NCI-H2081 treated with DMSO at 0.1 percent for 48 hours (cell line): ENCODE results near the gene ADAMTSL3.

ENCODE experiments used
- DNase-seq: peaks from one replicate; lab custom pipeline; 2025; lab: John Stamatoyannopoulos, UW

ADAMTSL3 gene

DNA sequence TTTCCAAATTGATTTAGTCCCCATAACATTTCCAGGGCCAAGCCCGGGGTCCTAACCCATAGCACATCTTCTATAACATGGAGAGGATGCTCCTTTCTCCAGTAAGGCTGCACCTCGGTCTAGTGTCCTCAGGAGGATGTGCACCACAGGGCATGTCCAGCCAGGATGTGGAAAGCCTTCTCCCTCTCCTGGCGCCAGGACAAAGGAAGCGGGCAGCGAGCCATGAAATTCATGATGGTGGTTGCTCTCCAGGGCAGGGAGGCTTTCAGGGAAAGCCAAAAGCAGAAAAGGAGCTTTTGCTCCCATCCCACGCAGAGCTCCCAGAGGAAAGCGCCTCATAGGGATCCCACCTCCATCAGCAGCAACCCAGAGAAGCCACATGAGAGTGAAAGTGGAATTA is 220.0 kb downstream of the ADAMTSL3 start:
- DNase-seq, result no peak

DNA sequence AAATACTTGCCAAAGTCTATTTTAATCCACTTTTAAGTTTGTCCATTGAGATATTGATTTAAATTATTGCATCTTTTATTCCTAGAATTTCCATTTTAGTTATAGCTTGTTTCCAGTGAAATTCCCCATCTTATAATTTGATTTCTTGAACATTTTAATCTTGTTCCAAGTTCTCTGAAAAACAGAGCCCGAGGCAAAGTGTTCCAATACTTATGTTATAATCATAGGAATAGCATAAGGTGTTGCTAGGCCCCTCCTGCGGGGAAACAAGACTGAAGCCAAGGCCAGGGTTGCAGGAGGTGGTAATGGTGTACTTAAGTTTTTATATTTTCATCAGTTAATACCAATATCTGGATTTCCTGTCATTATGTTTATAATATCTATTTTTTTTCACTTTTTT is 226.6 kb downstream of the ADAMTSL3 start:
- DNase-seq, result no peak

DNA sequence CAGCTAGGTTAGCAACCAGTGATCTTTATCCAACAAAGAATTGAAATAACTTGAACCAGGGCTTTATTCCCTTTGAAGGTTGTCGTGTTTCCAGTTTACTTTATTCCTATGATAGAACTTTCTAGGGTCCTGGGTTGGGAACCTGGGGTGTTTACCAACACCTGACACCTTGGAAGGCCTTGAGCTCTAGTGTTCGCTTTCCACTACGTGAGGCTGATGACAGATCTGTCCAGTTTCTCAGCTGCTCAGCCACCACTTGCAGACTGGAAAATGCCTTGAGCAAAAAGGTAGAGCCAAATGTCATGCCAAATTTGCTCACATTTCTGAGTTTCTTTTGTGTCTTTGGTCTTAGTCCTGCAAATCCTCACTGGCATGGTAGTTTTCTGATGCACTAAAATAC is 227.2 kb downstream of the ADAMTSL3 start:
- DNase-seq, result no peak

DNA sequence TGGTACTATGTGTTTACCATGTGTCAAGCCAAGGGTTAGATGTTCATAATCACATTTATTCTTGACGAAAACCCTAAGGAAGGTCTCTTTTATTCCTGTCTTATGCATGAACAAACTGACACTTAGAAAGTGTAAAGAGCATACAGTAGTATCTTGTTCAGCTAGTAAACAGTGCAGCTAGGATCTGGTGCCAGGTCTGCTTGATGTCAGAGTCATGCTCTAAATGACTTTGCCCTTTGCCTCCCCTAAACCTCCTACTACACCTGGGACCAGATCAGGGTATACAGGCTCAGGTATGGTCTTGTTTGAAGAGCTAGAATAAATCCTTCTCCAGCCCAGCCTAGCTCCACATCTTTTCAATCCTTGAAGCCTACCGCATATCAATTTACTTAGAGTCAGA is 232.4 kb downstream of the ADAMTSL3 start:
- DNase-seq, result no peak

DNA sequence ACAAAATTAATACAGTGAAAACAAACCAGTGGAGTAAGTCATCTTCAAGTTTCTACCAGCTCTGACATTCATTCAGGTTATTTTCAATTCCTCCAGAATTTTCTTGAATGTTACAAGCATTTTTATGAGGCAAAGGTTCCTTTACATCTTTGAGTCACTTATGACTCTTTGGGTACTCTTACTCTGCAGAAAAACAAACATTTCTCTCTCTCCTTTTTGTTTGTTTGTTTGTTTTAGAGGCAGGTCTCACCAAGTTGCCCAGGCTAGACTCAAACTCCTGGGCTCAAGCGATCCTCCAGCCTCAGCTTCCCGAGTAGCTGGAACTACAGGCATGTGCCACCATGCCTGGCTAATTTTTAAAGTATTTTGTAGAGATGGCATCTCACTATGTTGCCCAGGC is 233.5 kb downstream of the ADAMTSL3 start:
- DNase-seq, result no peak

DNA sequence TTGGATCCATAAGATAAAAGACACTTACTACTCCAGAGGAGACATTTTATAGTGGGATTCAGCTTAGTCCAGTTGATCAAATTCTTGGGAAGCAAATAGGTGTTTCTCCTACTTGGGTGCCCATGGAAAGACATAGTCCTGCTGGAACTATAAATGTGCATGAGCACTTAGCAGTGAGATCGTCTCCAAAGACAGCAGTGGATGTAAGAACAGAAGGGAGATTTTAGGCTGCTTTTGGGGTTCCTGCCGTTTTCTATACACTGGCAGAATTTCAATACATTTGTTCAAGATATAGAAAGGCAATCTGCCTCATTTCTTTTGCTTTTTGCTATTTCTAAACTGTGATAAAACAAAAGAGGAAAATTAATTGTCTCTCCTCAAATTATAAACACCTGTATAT is 234.0 kb downstream of the ADAMTSL3 start:
- no peak for DNase-seq

DNA sequence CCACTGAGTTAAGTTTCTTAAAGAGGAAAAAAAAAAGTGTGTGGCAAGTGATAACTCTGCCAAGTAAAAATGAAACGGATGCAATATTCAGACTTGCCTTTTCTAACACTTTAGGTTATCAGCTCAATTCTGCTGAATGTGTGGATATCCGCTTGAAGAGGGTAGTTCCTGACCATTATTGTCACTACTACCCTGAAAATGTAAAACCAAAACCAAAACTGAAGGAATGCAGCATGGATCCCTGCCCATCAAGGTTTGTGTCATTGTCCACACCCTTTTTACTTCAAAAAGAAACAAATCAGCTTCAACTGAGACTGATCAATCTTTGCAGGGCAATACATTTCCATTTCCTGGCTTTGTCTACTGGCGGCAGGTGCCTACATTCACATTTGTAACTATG is 236.1 kb downstream of the ADAMTSL3 start:
- no peak for DNase-seq

DNA sequence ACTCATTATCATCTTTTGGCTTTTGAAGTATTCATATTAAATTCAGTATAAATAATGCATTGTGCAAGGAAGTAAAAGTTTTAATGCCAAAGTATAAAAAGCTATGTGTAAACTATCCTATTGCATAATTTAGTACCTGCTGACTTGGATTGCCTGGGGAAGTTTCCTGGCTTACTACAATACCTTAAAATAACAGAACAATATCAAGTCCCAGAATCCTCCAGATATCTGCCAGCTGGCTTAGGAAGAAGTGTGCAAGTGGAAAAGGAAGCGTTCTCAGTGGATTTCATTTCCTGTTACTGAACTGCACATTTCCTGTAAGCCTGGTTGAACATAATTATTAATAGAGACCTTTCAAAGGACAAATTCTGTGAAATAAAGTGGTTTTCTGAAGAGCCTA is 236.7 kb downstream of the ADAMTSL3 start:
- no peak for DNase-seq

DNA sequence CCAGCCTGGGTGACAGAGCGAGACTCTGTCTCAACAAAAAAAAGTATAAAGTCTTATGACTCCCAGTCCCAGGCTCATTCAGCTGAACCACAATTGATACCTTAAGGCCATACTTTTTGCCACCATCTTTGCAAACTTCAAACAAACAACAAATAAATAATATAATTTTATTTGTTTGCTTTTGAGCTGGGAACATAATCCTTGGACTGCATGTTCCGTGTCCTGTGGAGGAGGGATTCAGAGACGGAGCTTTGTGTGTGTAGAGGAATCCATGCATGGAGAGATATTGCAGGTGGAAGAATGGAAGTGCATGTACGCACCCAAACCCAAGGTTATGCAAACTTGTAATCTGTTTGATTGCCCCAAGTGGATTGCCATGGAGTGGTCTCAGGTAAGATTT is 238.6 kb downstream of the ADAMTSL3 start:
- no peak for DNase-seq

DNA sequence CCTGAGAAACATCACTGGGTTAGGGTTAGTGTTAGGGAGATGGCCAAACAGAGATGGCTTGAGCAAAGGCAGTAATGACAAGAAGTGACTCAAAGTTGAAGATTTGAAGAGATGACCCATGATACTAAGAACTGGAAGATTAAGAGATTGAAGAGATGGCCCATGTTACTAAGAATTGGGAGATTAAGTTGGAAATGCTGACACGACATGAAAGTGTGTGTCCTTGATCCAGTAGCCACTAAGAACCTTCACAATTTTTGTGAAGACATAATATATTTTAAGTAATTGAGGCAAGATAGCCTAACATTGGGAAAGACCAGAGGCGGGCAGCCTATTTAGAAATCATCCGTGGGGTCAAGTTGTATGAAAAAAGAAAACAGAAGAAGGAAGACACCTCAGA is 239.4 kb downstream of the ADAMTSL3 start:
- DNase-seq, result no peak

DNA sequence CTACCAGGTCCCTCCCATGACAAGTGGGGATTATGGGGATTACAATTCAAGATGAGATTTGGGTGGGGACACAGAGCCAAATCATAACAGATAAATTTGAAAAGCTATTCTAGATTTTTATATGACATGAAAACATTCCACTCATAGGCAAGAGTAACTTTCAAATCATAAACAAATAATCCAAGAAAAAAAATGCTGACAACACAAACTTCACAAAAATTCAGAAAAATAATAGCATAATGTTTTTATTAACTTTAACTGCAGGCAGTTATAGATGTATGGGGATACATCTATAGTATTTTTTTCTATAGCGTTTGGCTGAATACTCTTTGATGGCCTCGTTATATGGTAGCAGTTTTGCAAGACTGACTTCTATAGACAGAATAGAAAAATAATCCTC is 243.1 kb downstream of the ADAMTSL3 start:
- no peak for DNase-seq

DNA sequence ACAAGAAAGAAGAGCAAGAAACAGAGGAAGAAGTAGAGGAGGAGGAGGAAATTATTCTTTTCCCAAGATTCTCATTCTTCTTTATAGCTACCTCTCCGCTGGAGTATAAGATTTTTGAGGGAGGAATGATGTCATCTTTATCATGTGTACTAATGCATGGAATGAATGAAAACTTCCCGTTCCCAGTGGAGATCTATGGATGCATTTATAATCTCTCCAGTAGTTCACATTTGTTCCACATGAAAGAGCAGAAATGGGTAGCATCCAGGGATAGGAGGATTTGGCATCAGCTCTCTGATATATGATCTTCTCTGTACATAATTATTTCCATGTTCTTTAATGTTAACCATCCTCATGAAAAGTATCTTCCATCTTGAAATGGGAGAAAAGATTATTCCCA is 244.4 kb downstream of the ADAMTSL3 start:
- no peak for DNase-seq

DNA sequence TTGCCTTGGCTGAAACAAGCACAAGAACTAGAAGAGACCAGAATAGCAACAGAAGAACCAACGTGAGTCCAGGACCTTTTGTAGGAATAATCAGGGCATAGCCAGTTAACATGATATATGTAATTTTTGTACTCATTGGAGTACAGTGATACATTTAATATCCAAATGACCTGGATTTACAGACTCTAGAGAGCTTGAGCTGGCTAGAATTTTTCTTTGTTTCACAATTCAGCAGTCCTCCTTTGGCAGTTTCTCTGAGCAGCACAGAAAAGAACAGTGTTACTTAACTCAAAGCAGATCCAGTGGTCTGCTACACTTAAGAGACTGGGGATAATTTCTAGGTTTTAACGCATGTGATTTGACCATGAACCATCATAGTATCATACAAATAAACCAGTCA is 245.7 kb downstream of the ADAMTSL3 start:
- no peak for DNase-seq

DNA sequence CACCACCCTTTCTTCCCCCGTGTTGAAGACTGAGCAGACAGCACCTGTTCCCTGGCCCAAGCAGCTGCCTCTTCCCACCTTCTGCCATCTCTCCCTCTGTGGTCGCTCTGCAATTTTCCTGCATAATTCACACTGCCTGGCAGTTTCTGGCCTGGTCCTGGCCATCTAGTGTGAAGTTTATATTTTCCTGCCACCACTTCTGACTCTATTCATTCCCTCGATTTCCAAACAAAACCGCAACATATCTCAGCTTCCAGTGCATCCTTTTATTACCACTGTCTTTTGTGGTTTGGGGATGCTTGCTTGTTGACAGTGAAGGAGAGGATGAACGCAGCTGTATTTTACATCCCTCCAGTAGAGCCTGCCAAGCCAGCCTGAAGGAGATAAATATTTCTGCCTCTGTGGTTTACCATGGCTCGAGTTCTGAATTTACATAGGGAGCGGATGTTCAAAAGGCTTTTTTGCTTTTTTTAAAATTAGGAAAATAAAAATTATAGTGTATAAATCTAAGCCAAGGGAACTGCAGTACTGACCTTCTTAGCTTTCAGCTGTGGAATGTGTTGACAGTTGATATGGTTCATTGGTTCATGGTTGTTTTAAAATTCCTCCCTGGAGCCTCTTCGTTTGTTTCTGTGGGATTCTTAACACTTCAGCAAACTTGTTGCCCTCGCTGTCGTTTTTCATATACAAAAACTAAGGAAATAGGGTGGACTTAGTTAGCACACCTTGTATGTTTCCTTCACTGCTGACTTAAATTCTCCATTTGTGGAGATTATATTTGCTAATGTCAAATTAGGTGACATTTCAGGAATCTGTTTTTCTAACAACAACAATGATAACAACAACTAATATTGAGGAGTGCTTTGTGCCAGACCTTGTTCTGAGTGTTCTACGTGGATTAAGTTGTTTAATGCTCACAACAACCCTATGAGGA is 250.5 kb downstream of the ADAMTSL3 start:
- DNase-seq, result no peak

DNA sequence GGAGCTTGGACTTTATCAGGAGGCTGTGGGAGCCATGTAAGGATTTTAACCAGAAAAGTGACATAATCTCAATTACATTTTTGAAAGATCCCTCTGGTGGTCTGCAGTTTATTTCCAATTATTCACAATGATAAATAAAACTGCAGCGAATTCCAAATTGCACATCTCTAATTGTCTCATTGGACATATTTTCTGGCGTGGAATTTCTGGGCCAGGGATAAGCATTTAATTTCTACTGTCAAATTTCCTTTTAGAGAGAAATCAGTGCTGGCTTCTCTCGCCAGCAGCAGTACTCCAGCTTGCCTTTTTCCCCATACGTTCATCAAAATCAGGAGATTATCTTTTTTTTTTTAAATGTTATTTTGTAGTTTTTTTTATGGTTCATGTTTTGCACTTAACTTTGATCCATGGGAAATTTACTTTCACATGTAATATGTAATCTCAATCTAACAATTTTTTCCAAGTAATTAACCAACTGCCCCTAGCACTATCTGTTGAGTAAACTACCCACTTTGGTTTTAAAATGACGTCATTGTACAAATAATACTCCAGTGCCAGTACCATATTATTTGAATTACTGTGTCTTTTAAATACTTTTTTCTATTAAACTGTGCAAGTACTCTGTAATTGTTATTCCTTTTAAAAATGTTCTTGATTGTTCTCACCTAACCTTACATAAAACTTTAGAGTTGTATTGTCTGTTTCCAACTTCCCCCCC is 251.8 kb downstream of the ADAMTSL3 start:
- DNase-seq, result no peak

DNA sequence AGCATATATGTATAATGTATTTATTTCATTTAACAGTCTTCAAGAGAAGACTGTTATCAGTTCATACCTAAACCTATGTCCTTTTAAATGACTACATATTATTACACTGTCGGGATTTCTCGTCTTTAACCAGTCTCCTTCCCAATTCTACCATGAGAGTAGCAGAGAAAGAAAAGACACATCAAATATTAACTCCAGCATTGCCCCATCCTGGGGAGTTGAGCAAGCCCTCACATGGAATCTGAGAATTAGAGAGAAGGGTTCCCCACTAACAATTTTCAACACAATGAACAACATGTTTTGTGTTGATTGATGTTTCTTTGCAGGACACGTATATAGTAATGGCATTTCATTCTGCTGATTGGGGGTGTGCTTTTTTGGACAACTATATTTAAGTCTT is 257.4 kb downstream of the ADAMTSL3 start:
- no peak for DNase-seq

DNA sequence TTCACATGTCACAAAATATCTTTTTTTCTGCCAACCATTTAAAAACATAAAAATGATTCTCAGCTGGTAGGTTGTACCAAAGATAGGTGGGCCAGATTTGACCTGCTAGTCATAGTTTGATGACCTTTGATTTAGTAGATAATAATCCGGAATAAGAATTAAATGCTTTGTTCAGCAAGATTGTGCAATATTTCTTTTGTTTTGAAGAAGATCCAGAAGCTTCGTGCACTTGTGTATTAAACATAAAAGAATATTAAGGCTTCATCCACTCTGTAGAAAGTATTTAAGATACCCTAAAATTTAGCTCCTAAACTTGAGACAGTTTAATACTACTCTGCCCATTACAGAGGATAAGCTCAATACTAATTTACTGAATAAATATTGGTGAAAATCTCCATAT is 258.4 kb downstream of the ADAMTSL3 start:
- no peak for DNase-seq

DNA sequence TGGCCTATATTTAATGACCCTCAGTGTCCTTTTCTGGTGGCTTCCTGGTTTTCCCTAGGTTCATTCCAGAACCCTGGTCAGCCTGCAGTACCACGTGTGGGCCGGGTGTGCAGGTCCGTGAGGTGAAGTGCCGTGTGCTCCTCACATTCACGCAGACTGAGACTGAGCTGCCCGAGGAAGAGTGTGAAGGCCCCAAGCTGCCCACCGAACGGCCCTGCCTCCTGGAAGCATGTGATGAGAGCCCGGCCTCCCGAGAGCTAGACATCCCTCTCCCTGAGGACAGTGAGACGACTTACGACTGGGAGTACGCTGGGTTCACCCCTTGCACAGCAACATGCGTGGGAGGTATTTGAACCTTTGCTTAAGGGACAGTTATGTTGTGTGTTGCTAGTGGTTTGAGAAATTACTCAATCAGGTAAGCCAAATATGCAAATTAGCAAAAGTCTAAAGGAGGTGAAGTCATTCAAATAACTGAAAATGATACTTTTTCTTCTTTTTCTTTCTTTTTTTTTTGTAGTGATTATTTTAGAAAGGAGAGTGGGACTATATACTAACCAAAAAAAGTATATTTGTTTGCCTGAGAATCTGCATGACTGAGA is 259.2 kb downstream of the ADAMTSL3 start:
- no peak for DNase-seq

DNA sequence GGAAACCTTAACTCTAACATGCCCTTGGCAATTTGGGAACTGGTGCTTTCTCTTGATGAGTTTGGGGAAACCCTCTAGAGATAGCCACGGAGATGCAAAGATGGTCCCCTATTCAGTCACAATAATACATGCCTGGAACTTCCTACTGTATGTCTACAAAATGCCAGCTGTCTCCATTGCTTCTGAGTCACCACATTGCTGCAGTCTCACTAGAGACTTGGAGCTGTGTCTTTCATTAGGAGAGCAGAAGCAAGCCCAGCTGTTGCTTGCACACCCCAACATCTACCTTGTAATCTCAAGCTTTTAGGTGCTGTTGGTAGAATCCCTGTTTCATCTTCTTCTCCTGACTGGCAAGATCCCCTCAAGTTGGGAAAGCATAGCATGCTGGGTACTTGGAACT is 261.0 kb downstream of the ADAMTSL3 start:
- no peak for DNase-seq

DNA sequence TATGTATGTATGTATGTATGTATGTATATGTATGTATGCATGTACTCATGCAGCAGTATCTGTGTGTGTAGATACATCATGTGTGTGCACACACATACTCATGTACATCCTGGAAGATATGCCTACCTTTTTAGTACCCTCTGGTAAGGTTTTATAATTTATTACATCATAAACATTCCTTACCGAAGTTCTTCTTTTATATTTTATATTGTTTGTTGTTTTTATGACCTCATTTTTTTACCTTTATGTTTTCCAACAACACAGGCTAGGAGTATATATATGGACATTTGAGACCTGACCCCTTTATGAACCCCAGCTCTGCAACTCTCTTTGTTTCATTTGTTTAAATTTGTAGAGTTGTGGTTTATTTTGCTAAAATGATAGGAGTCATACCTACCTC is 263.5 kb downstream of the ADAMTSL3 start:
- no peak for DNase-seq

DNA sequence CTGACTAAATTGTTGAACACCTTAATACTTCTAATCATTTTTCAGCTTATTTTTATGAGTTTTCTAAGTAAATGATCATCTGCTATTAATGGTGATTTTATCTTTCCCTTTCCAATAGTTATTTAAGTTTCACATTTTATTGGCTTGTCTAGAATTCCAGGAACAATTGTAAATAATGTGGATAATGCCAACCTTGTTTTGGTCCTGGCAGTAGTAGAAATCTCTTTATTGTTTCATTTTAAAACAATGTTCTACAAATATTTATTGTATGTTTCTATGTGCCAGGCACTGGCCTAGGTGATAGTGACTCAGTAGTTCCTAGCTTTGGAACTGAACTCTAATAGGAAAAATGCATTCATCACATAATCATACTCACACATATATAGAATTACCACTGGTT is 264.1 kb downstream of the ADAMTSL3 start:
- no peak for DNase-seq

DNA sequence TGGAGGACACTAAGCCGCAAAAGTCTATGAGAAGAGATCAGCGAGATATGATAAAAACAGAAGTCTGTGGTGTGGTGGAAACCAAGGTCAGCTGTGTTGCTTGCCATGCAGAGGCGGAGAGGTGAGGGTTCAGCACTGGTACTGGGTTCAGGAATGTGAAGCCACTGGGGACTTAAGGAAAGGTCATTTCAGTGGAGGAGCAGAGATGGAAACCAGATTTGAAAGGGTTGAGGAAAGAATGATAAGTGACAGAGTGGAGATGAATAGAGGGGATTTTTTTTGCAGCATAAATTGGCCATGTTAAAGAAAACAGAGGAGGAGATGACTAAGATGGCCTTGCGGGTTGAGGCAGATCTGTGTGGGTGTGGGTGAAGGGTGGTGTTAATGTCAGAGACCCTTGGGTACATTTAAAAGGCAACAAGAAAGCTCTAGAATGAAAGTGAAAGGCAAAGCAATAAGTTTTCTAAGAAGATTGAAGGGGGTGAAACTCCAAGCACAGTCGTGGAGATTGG is 265.5 kb downstream of the ADAMTSL3 start:
- DNase-seq, result no peak

DNA sequence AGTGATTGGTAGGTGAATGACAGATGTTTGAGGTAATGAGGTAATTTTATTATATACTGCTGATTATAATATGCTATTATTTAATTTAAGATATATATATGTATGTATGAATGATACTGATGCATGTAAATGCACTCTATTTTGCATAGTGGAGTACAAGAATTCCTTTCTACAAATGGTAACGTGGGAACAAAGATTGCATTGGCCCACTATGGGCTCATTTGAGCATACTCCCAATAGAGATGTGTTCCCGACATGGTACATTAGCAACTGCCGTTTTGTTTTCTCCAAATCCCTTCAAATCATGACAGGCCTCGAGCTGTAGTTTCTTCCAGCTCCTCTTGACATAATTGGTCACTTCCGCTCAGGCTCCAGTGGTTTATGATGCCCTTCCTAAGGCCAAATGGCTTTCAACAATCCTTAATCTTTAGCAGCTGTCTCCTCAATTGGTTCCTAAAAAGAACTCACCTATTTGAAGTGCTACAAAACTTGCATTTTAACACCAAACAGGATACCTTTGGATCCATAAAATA is 266.1 kb downstream of the ADAMTSL3 start:
- DNase-seq, result no peak
